GM12873 (cell line): ENCODE results near the gene CEBPA.

Source experiments
- TF ChIP-seq, protein P1 (sequence below): IDR thresholded peaks from 2 replicates; pipeline ENCODE4 v1.5.1; 2012; ENCODE audit warnings: low read depth, mild to moderate bottlenecking, moderate library complexity, low read length, control low read depth; ENCODE audit not compliant: insufficient read depth; ENCODE audit errors: missing control alignments

The CEBPA gene

DNA sequence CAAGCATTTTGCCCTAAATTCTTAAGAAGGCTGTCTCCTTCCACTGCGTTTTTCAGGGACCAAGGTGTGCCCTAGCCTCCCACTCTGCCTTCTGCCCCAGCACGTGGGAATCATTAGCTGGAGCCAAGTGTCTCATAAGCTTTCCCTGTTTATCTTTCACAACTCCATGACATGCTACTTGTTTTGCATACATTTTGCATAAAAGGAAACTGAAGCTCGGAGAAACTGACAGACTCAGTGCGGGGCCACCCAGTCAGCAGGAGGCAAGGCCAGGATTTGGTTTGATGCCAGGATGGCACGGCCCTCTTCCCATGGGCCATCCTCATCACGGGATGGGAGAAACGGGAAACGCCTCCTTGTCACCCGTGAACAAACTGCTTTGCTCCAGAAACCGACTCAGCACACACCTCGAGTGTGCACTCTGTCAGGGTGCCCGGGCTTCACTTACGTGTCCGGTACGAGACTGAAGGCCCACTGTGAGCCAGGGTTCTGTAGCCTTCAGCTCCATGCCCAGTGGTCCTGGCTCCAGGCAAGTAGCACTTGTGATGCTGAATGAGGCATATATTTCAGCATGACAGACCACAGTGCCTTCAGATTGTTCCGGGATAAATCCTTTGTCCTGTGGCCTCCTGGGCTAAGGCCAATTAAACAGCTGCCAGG lies 9.6 kb downstream of the CEBPA start:
- TF ChIP-seq, protein P1, sequence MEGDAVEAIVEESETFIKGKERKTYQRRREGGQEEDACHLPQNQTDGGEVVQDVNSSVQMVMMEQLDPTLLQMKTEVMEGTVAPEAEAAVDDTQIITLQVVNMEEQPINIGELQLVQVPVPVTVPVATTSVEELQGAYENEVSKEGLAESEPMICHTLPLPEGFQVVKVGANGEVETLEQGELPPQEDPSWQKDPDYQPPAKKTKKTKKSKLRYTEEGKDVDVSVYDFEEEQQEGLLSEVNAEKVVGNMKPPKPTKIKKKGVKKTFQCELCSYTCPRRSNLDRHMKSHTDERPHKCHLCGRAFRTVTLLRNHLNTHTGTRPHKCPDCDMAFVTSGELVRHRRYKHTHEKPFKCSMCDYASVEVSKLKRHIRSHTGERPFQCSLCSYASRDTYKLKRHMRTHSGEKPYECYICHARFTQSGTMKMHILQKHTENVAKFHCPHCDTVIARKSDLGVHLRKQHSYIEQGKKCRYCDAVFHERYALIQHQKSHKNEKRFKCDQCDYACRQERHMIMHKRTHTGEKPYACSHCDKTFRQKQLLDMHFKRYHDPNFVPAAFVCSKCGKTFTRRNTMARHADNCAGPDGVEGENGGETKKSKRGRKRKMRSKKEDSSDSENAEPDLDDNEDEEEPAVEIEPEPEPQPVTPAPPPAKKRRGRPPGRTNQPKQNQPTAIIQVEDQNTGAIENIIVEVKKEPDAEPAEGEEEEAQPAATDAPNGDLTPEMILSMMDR, result no peak

DNA sequence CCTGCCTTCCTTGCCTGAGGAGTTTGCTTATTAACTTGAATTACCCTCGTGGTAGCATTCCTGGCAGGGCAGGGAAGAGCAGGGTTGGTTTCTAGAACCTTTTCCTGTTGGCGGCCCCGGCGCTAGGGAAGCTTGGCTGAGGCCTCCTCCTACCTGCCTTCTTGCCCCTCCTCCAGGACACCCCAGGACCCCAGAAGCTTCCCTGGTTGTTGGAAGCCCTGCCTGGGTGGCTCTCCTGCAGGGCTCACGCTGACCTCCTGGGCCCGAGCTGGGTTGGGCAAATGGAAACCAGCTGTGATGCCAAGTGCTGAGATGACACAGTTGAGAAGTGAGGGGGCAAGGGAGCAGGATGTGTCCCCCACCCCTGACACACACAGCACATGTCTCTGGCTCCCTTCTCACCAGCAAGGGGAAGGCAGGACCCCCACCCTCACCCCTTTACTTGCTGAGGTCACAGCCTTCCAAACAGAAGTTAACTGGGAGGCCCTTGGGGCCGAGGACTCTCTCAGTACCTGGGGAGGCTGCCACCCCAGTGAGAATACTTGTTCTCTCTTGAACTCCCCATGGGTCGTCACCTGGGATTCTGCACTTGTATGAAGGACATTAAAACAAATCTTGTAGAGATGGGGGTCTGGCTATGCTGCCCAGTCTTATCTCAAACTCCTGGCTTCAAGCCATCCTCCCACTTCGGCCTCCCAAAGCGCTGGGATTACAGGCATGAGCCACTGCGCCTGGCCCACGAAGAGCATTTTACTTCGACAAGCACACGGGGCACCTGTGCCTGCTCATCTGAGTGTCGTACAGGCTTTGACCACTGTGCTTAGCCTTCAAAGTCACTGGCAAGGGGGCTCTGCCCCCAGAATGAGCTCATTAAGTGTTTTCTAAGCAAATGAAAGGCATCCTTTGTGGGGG lies 10.5 kb downstream of the CEBPA start:
- TF ChIP-seq, protein P1, result no peak

DNA sequence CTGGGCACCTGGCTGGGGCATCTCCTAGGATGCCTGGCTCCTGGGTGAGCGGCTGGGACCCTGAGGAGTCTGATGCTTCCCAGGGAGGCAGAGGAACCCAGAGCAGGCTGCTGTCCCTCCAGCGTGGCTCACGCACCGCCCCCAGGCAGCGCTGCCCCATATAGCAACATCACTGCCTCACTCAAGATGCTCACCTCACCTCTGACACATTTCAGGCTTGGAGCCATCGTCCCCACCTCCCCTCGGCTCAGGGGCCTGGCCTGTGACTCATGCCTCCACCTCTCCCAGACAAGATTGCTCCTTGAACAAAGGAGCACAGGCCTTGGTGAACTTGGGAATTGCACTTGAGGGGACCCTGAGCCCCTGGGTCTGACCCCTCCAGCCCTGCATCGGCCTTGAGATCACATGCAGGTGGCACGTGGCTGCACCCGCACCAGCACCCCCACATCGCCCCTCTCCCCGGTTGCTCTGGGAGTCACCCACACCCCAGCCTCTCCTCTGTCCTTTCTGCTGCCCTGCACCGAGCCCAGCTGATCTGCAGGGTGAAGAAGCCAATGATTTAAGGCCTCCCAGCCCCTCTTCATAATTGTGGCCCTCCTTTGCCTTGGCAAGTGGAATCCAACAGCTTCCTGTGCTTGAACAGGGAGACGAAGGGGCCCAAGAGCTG lies 11.2 kb downstream of the CEBPA start:
- TF ChIP-seq, protein P1, result no peak

DNA sequence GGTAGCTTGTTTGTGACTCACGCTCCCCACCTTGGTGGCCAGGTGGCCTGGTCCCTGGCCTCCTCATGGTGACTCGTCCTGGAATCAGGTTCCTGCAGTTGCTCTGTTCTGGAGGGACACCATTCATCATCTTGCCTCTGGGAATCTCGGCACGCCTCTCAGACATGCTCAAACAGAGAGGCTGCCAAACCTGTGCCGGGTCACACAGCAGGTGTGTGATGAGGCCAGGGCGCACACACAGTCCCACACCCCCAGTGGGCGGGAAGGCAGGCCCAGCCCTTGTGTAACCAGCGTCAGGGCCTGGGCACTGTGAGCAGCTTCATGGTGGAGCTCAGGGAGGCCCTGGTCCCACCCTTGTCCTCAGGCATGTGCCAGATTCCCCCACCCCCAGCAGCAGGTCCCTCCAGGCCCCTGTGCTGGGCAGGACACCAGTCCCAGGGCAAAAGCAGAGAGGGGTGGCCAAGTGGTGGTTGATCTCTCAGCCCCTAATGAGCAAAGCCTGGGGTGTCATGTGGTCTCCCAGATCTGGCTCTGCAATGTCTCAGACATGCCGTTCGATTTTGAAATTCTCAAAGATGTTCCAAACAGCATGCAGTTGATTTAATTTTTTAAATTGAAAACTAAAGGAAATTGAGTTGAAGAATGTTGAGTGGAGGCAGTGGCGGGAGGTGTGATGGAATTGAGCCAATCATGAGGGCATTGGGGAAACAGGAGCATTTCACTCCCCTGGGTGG lies 12.1 kb downstream of the CEBPA start:
- TF ChIP-seq, protein P1, result no peak

DNA sequence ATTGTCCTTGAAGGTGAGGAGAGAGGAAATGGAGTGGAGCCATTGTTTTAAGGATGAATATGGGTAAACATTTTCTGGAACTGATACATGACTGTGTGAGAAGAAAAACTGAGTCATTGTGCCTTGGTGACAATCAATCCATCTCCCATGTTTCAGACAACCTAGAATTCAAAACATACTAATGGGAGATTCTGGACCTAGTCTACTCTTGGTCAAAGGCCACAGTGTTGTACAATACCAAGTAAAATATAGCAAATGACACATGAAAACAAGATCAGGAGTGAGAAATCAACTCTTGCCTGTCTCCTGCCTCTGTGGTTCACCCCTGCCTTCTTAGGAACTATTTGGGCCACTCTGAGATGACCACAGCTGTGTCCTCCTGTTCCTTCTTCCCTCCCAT lies 13.1 kb downstream of the CEBPA start:
- TF ChIP-seq, protein P1, result no peak

DNA sequence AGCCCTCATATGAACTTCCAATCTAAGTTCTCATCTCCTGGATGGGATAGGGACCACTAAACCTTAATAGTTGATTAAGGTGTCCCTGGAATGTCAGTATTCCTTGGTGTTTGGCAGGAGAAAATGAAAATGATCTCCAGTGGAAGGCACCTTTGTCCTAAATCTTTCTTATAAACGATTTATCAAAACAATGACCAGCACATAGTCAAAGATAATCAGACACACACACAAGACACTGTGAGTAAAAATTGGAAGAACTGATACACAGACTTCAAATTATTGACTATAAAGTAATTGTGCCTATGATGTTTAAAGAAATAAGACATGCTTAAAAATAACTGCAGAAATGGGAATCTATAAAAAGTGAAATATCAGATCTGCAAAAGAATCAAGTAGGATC lies 13.7 kb downstream of the CEBPA start:
- TF ChIP-seq, protein P1, result no peak
